ENCODE data around the gene MGMT. TPM values are rescaled to one million over a fixed set of nuclear protein-coding genes. Genes with fewer than 3 reads are reported as not detected.

MGMT gene
- total RNA-seq, 1 experiment from 2014 or later = 11.5 TPM

DNA sequence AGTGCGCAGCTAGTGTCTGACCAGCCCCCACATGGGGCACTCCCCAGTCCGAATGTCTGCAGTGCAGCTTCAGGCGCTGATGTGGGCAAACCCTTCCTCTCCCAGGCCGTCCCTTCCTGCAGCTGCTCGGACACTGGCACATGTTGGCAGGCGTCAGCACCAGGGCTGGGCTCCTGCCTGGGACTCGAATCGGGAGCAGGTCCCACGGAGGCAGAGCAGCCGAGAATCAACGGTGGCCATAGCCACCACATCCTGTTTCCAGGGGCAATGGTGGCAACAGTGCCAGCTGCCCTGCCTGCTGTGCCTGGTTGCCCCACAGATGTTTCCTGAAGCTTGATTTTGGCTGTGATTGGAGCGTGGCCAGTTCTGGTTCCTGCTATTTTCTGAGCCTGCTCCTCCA is 65.8 kb downstream of the MGMT start:
- Histone ChIP-seq H3K4me2 (ENCODE audit: low read length) (no peak overlapping the region), H3K9me3 (ENCODE audit: control insufficient read depth in 1 of 2, insufficient read depth in 1 of 2, low read depth in 1 of 2, low read length in 2 of 2) (peaks cover 4 to 13% of the 10 kb centered on the region in 2 experiments; a peak in 2 of 4 replicates), H3K9me2 (ENCODE audit: insufficient read depth) (no peaks in the 10 kb centered on the region), H4K20me1 (ENCODE audit: insufficient read depth) (no peaks in the 10 kb centered on the region), H3K27me3 (ENCODE audit: insufficient read depth, low read length) (no peaks in the 10 kb centered on the region), H3K27ac (ENCODE audit: low read depth, low read length) (no peak overlapping the region), H2AFZ (ENCODE audit: low read depth, low read length, poor library complexity, severe bottlenecking) (no peak overlapping the region), H3K4me1 (ENCODE audit: control insufficient read depth in 1 of 2, insufficient read depth in 2 of 2, low read length in 2 of 2) (peaks cover 8 to 18% of the 10 kb centered on the region in 2 experiments), H3K36me3 (ENCODE audit: control insufficient read depth in 1 of 2, insufficient read depth in 2 of 2, low read length in 2 of 2) (no peaks in the 10 kb centered on the region), H3K9ac (ENCODE audit: low read length) (no peak overlapping the region), H3K79me2 (ENCODE audit: insufficient read depth, low read length) (no peaks in the 10 kb centered on the region), H3K4me3 (replicated peaks in 1 of 2; ENCODE audit: low read depth in 1 of 2, low read length in 2 of 2) (no peak overlapping the region)
- BruUV-seq (replicated peaks) = no TSS peak
- ATAC-seq (no peak), DNase-seq (ENCODE audit: low read depth, low spot score) (no peak)
- CTCF ChIA-PET = no interaction called here
- RAD21 ChIA-PET (ENCODE audit: low non-redundant PET in 1 of 2, low total read pairs in 2 of 2, uncharacterized antibody in 2 of 2, unreplicated experiment in 2 of 2) = no interaction called here
- POLR2A ChIA-PET = no interaction called here
- TF ChIP-seq CBX3 (IDR thresholded peaks at IDR 0.05; ENCODE audit: low read depth) = no peak
- TF ChIP-seq EZH2phosphoT487 (IDR thresholded peaks at IDR 0.05; ENCODE audit: borderline replicate concordance) = no peak
- no peak for TF ChIP-seq EGR1 (IDR thresholded peaks at IDR 0.05; ENCODE audit: low read depth)
- no peak for TF ChIP-seq POLR2A (IDR thresholded peaks at IDR 0.05; ENCODE audit: borderline replicate concordance, extremely low read depth, insufficient read depth, insufficient read length)
- no peak for TF ChIP-seq JUND (IDR thresholded peaks at IDR 0.05)
- TF ChIP-seq POLR2AphosphoS5 (IDR thresholded peaks at IDR 0.05; ENCODE audit: low read depth, low read length) = no peak
- TF ChIP-seq RAD21 (IDR thresholded peaks at IDR 0.05; ENCODE audit: low read depth) = no peak
- no peak for TF ChIP-seq ZFX (IDR thresholded peaks at IDR 0.05)
- TF ChIP-seq, protein P1, sequence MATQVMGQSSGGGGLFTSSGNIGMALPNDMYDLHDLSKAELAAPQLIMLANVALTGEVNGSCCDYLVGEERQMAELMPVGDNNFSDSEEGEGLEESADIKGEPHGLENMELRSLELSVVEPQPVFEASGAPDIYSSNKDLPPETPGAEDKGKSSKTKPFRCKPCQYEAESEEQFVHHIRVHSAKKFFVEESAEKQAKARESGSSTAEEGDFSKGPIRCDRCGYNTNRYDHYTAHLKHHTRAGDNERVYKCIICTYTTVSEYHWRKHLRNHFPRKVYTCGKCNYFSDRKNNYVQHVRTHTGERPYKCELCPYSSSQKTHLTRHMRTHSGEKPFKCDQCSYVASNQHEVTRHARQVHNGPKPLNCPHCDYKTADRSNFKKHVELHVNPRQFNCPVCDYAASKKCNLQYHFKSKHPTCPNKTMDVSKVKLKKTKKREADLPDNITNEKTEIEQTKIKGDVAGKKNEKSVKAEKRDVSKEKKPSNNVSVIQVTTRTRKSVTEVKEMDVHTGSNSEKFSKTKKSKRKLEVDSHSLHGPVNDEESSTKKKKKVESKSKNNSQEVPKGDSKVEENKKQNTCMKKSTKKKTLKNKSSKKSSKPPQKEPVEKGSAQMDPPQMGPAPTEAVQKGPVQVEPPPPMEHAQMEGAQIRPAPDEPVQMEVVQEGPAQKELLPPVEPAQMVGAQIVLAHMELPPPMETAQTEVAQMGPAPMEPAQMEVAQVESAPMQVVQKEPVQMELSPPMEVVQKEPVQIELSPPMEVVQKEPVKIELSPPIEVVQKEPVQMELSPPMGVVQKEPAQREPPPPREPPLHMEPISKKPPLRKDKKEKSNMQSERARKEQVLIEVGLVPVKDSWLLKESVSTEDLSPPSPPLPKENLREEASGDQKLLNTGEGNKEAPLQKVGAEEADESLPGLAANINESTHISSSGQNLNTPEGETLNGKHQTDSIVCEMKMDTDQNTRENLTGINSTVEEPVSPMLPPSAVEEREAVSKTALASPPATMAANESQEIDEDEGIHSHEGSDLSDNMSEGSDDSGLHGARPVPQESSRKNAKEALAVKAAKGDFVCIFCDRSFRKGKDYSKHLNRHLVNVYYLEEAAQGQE (IDR thresholded peaks at IDR 0.05; ENCODE audit: low read depth) = no peak
- intact Hi-C loops (cut with micrococcal nuclease) = no loop called here
